GM06990 (cell line): ENCODE measurements around the gene EHMT1.
A peak's percentile ranks its signal among the peaks of the same experiment; 100 is the strongest.

Experiments used
- DNase-seq: peaks from one replicate; pipeline ENCODE4 v3.0.0-alpha.2; 2011; ENCODE audit not compliant: insufficient read length; ENCODE audit errors: extremely low read depth
- H3K27me3 ChIP-seq: replicated peaks from 2 replicates; pipeline ENCODE4 v1.6.0; 2011; ENCODE audit warnings: low read length; ENCODE audit not compliant: control insufficient read depth, insufficient read depth
- H3K36me3 ChIP-seq: 2 replicates; pipeline ENCODE4 v1.5.1; 2011; ENCODE audit warnings: low read length; ENCODE audit not compliant: control insufficient read depth, insufficient read depth
- H3K4me3 ChIP-seq: replicated peaks from 2 replicates; pipeline ENCODE4 v1.5.1; 2011; ENCODE audit warnings: low read depth, mild to moderate bottlenecking, control low read depth, low read length
- CTCF ChIP-seq: IDR thresholded peaks from 2 replicates; pipeline ENCODE4 v1.5.1; 2011; ENCODE audit warnings: low read length, control low read depth, mild to moderate bottlenecking, inconsistent platforms; ENCODE audit not compliant: insufficient read depth, poor library complexity, severe bottlenecking

The EHMT1 gene

GRCh38 chr9:137691646-137692351 lies 73.0 kb downstream of the EHMT1 start:
- no peak for DNase-seq
- no peak for TF ChIP-seq CTCF
- Histone ChIP-seq H3K27me3 (no peaks in the 10 kb centered on the region), H3K4me3 (no peak overlapping the region), H3K36me3 (peaks cover 1% of the 10 kb centered on the region)

DNA sequence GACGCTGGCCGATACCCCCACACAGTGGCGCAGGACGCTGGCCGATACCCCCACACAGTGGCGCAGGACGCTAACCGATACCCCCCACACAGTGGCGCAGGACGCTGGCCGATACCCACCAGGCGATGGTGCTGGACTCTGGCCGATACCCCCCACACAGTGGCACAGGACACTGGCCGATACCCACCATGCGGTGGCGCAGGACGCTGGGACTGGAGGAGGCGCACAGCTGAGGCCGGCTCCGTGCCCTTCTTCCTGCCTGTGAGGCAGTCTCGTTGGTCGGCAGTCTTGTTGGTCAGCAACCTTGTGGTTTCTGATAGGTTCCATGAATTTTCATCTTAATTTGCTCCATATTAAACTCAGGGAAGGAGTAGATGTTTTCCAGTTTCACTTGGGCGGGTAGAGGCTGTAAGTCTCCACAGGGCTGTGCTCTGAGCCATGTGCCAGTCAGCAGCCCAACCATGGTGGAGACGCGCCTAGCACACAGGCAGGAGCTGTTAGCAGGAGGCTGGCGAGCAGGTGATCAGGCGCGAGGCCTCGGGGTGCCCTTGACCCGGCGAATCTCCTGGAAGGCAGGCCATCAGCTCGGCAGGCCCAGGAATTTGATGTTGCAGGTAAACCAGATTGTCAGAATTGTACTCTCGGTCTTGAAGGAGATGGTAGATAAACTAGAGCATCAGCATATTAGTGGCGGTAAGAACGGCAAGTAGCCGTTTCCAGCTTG lies 75.6 kb downstream of the EHMT1 start:
- Histone ChIP-seq H3K27me3 (no peaks in the 10 kb centered on the region), H3K4me3 (no peak overlapping the region), H3K36me3 (peaks cover 1% of the 10 kb centered on the region)
- no peak for DNase-seq
- TF ChIP-seq CTCF = no peak

GRCh38 chr9:137694962-137695875 lies 76.4 kb downstream of the EHMT1 start:
- Histone ChIP-seq H3K4me3 (no peak overlapping the region), H3K27me3 (no peaks in the 10 kb centered on the region), H3K36me3 (peaks cover 1% of the 10 kb centered on the region)
- DNase-seq = no peak
- TF ChIP-seq CTCF = peak; percentile 67

- Histone ChIP-seq H3K27me3 (no peaks in the 10 kb centered on the region), H3K4me3 (no peak overlapping the region), H3K36me3 (peaks cover 1% of the 10 kb centered on the region)
- DNase-seq = no peak
- no peak for TF ChIP-seq CTCF
These were observed 77.5 kb downstream of the EHMT1 start for GRCh38 chr9:137696136-137696925.

GRCh38 chr9:137697193-137697592 lies 78.4 kb downstream of the EHMT1 start:
- H3K36me3 ChIP-seq = peaks cover 1% of the 10 kb centered on the region
- DNase-seq = no peak
- H3K4me3 ChIP-seq = no peak overlapping the region
- TF ChIP-seq CTCF = no peak
- no peaks in the 10 kb centered on the region for H3K27me3 ChIP-seq
